Upper lobe of left lung (tissue), 6 donors: ENCODE results near the gene YJEFN3. TPM values are rescaled to one million over a fixed set of nuclear protein-coding genes. Genes with fewer than 3 reads are reported as not detected.

ENCODE experiments used
- ATAC-seq, 2 donors: fragments of 200-7000 bp; cut with Tn5 transposase; one replicate each; pipeline ENCODE4 v1.9.1; 2022; ENCODE audit warnings: mild to moderate bottlenecking in 2 of 2, moderate library complexity in 2 of 2; ENCODE audit not compliant: low FRiP score in 2 of 2
- DNase-seq, 2 donors: peaks; one replicate each; pipeline ENCODE4 v3.0.0-alpha.2; 2019 to 2020
- H3K27ac ChIP-seq, 4 donors: fragments of 200-600 bp; sonication (generic); one replicate each; pipeline ENCODE4 v1.5.1; 2016 to 2019
- H3K27me3 ChIP-seq, 4 donors: fragments of 200-600 bp; sonication (generic); one replicate each; pipeline ENCODE4 v1.5.1; 2017 to 2019
- H3K36me3 ChIP-seq, 4 donors: fragments of 200-600 bp; sonication (generic); one replicate each; pipeline ENCODE4 v1.5.1; 2016 to 2019
- H3K4me1 ChIP-seq, 4 donors: fragments of 200-600 bp; sonication (generic); one replicate each; pipeline ENCODE4 v1.5.1; 2018 to 2019
- H3K4me3 ChIP-seq, 4 donors: fragments of 200-600 bp; sonication (generic); one replicate each; pipeline ENCODE4 v1.5.1; 2017 to 2019; ENCODE audit warnings: mild to moderate bottlenecking in 2 of 4, moderate library complexity in 1 of 4
- H3K9me3 ChIP-seq, 4 donors: fragments of 200-600 bp; sonication (generic); one replicate each; pipeline ENCODE4 v1.5.1; 2018 to 2019
- EP300 ChIP-seq, 4 donors: sonication (generic); formaldehyde crosslinking; IDR thresholded peaks; one replicate each; pipeline ENCODE4 v1.5.1; 2017; ENCODE audit warnings: antibody characterized with exemption in 4 of 4, control low read depth in 2 of 4
- POLR2A ChIP-seq, 4 donors: fragments of 450-650 bp; IDR thresholded peaks; one replicate each; pipeline ENCODE4 v1.5.1; 2016 to 2017; ENCODE audit warnings: antibody characterized with exemption in 4 of 4, mild to moderate bottlenecking in 2 of 4
- POLR2AphosphoS5 ChIP-seq, 2 donors: sonication (generic); formaldehyde crosslinking; IDR thresholded peaks; one replicate each; pipeline ENCODE4 v1.5.1; 2017; ENCODE audit warnings: antibody characterized with exemption in 2 of 2
- WGBS, 2 donors: methylation state at CpG; one replicate each; pipeline ENCODE4 v1.1.5; 2017 to 2018; 5-methylcytosine and 5-hydroxymethylcytosine counted together
- total RNA-seq, 6 donors: library from RNA; depleted of rRNA in 4 of 6; stranded (reverse); fragments of >200 nt in 4 of 6; gene quantifications; one replicate each; pipeline versions ENCODE4 v1.1.0 to v1.2.1, GENCODE V29; 2016 to 2021
- TF ChIP-seq, protein P1 (sequence below), 6 experiments: fragments of 450-650 bp in 4 of 6; fragments of 200-600 bp in 2 of 6; sonication (generic) in 2 of 6; IDR thresholded peaks; one replicate each; pipeline ENCODE4 v1.5.1; 2016 to 2019; ENCODE audit warnings: antibody characterized with exemption in 6 of 6
- donor health status: DM: no; HTN: no; CAD: no; lungs with moderate emphysema.
- donor health status: DM: no; HTN: yes; CAD: no; lungs with severe emphysema.

Gene YJEFN3
- total RNA-seq, 6 donors from 2014 or later: 0.61 to 7.3 (median 4.8) TPM

DNA sequence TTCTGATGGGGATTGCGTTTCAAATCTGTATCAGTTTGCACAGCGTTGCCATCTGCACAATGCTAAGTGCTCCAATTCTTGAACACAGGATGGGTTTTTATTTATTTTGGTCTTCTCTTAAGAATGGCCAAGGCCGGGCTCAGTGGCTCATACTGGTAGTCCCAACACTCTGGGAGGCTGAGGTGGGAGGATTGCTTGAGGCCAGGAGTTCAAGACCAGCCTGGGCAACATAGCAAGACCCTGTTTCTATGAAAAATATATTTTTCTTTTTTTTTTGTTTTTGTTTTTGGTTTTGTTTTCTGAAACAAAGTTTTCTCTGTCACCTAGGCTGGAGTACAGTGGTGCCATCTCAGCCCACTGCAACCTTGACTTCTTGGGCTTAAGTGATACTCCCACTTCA is 5.5 kb upstream of the YJEFN3 start:
- ATAC-seq (no peak), DNase-seq (no peak)
- Histone ChIP-seq H3K27me3 (no peaks in the 10 kb centered on the region), H3K4me3 (no peak overlapping the region), H3K27ac (no peak overlapping the region), H3K4me1 (peaks cover 0 to 11% (median 0%) of the 10 kb centered on the region in 4 donors), H3K36me3 (peaks cover 3 to 47% (median 37%) of the 10 kb centered on the region in 4 donors), H3K9me3 (no peaks in the 10 kb centered on the region)
- WGBS, 2 donors: 86 to 91% methylated on average over 3 of the region's 3 CpGs
- no peak for TF ChIP-seq POLR2AphosphoS5 (IDR thresholded peaks at IDR 0.05)
- TF ChIP-seq POLR2A (IDR thresholded peaks at IDR 0.05): no peak
- TF ChIP-seq, protein P1, sequence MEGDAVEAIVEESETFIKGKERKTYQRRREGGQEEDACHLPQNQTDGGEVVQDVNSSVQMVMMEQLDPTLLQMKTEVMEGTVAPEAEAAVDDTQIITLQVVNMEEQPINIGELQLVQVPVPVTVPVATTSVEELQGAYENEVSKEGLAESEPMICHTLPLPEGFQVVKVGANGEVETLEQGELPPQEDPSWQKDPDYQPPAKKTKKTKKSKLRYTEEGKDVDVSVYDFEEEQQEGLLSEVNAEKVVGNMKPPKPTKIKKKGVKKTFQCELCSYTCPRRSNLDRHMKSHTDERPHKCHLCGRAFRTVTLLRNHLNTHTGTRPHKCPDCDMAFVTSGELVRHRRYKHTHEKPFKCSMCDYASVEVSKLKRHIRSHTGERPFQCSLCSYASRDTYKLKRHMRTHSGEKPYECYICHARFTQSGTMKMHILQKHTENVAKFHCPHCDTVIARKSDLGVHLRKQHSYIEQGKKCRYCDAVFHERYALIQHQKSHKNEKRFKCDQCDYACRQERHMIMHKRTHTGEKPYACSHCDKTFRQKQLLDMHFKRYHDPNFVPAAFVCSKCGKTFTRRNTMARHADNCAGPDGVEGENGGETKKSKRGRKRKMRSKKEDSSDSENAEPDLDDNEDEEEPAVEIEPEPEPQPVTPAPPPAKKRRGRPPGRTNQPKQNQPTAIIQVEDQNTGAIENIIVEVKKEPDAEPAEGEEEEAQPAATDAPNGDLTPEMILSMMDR (IDR thresholded peaks at IDR 0.05): no peak
- TF ChIP-seq EP300 (IDR thresholded peaks at IDR 0.05): no peak

- DNase-seq: no peak
- H3K27me3 ChIP-seq: no peaks in the 10 kb centered on the region
- H3K9me3 ChIP-seq: no peaks in the 10 kb centered on the region
- WGBS, 2 donors: 83 to 87% methylated on average over 6 to 7 of the region's 7 CpGs
- no peak for ATAC-seq
- peaks cover 0 to 13% (median 0%) of the 10 kb centered on the region in 4 donors for H3K4me1 ChIP-seq
- TF ChIP-seq POLR2A (IDR thresholded peaks at IDR 0.05): no peak
- no peak for TF ChIP-seq EP300 (IDR thresholded peaks at IDR 0.05)
- no peak for TF ChIP-seq POLR2AphosphoS5 (IDR thresholded peaks at IDR 0.05)
- TF ChIP-seq, protein P1 (IDR thresholded peaks at IDR 0.05): no peak
- peaks cover 3 to 55% (median 45%) of the 10 kb centered on the region in 4 donors for H3K36me3 ChIP-seq
- no peak overlapping the region for H3K4me3 ChIP-seq
- H3K27ac ChIP-seq: no peak overlapping the region
Measured at GRCh38 chr19:19524053-19524452, 4.7 kb upstream of the YJEFN3 start.

GRCh38 chr19:19525611-19526380 is 2.9 kb upstream of the YJEFN3 start:
- DNase-seq: peak in 1 of 2 donors; percentile 61
- 87 to 93% methylated on average over 3 to 23 of the region's 23 CpGs for WGBS, 2 donors
- H3K9me3 ChIP-seq: no peaks in the 10 kb centered on the region

GRCh38 chr19:19526581-19527370 is 1.9 kb upstream of the YJEFN3 start:
- TF ChIP-seq POLR2A (IDR thresholded peaks at IDR 0.05) (no peak), POLR2AphosphoS5 (IDR thresholded peaks at IDR 0.05) (no peak), EP300 (IDR thresholded peaks at IDR 0.05) (no peak)
- TF ChIP-seq, protein P1 (IDR thresholded peaks at IDR 0.05): no peak
- no peaks in the 10 kb centered on the region for H3K9me3 ChIP-seq
- no peak overlapping the region for H3K27ac ChIP-seq
- H3K36me3 ChIP-seq: peaks cover 3 to 40% (median 38%) of the 10 kb centered on the region in 4 donors
- 80 to 86% methylated on average over 14 to 28 of the region's 28 CpGs for WGBS, 2 donors
- no peaks in the 10 kb centered on the region for H3K27me3 ChIP-seq
- H3K4me1 ChIP-seq: peaks cover 0 to 8% (median 0%) of the 10 kb centered on the region in 4 donors
- DNase-seq (peak in 1 of 2 donors; percentile 69), ATAC-seq (no peak)
- no peak overlapping the region for H3K4me3 ChIP-seq

More at GRCh38 chr19:19525611-19526380, 2.9 kb upstream of the YJEFN3 start:
- ATAC-seq: no peak
- H3K27ac ChIP-seq: no peak overlapping the region
- H3K4me3 ChIP-seq: no peak overlapping the region
- TF ChIP-seq POLR2A (IDR thresholded peaks at IDR 0.05): no peak
- TF ChIP-seq, protein P1 (IDR thresholded peaks at IDR 0.05): no peak
- TF ChIP-seq EP300 (IDR thresholded peaks at IDR 0.05): no peak
- TF ChIP-seq POLR2AphosphoS5 (IDR thresholded peaks at IDR 0.05): no peak
- peaks cover 3 to 40% (median 38%) of the 10 kb centered on the region in 4 donors for H3K36me3 ChIP-seq
- H3K4me1 ChIP-seq: peaks cover 0 to 8% (median 0%) of the 10 kb centered on the region in 4 donors
- no peaks in the 10 kb centered on the region for H3K27me3 ChIP-seq
